Left ventricle myocardium inferior (tissue), 1 donor: ENCODE results near the gene FBXO39. TPM values are rescaled to one million over a fixed set of nuclear protein-coding genes. Genes with fewer than 3 reads are reported as not detected.

Experiments
- DNase-seq: peaks from one replicate; pipeline ENCODE4 v3.0.0-alpha.2; 2020
- H3K27ac ChIP-seq: fragments of 200-600 bp; replicated peaks from 2 replicates; pipeline ENCODE4 v1.8.0; 2021
- H3K27me3 ChIP-seq: fragments of 200-600 bp; 2 replicates; pipeline ENCODE4 v1.8.0; 2021; ENCODE audit warnings: low read depth
- H3K36me3 ChIP-seq: fragments of 200-600 bp; 2 replicates; pipeline ENCODE4 v1.8.0; 2021
- H3K4me1 ChIP-seq: fragments of 200-600 bp; 2 replicates; pipeline ENCODE4 v1.8.0; 2021
- H3K4me3 ChIP-seq: fragments of 200-600 bp; 2 replicates; pipeline ENCODE4 v1.8.0; 2021; ENCODE audit warnings: mild to moderate bottlenecking, moderate library complexity
- H3K9me3 ChIP-seq: fragments of 200-600 bp; replicated peaks from 2 replicates; pipeline ENCODE4 v1.8.0; 2021
- intact Hi-C: fragments of 100-400 bp; cut with micrococcal nuclease; formaldehyde crosslinking; loops from one replicate; pipeline ENCODE4 v1.11.0; 2022
- total RNA-seq: library from RNA; stranded (reverse); fragmentation: NEBNext Ultra II Directional; extraction: Animal tissue kit (Norgen Biotek cat#: 25700); gene quantifications from one replicate; pipeline ENCODE4 v1.2.1, GENCODE V29; 2021
- TF ChIP-seq, protein P1 (sequence below): fragments of 200-600 bp; IDR thresholded peaks from 2 replicates; pipeline ENCODE4 v1.8.0; 2021; ENCODE audit warnings: antibody characterized with exemption, mild to moderate bottlenecking, borderline replicate concordance
- donor health status: DM: no; HTN: yes; CAD: no; lungs with severe emphysema.

The FBXO39 gene
- total RNA-seq, 1 donor from 2014 or later = not detected

- intact Hi-C loops = no loop called here
- peak overlapping the region; percentile 95 for H3K27ac ChIP-seq
- peak overlapping the region; percentile 12 for H3K4me3 ChIP-seq
- H3K27me3 ChIP-seq = peaks cover 8% of the 10 kb centered on the region
- H3K4me1 ChIP-seq = peaks cover 63% of the 10 kb centered on the region
- no peaks in the 10 kb centered on the region for H3K36me3 ChIP-seq
- no peaks in the 10 kb centered on the region for H3K9me3 ChIP-seq
- peak; percentile 66 for DNase-seq
- TF ChIP-seq, protein P1, sequence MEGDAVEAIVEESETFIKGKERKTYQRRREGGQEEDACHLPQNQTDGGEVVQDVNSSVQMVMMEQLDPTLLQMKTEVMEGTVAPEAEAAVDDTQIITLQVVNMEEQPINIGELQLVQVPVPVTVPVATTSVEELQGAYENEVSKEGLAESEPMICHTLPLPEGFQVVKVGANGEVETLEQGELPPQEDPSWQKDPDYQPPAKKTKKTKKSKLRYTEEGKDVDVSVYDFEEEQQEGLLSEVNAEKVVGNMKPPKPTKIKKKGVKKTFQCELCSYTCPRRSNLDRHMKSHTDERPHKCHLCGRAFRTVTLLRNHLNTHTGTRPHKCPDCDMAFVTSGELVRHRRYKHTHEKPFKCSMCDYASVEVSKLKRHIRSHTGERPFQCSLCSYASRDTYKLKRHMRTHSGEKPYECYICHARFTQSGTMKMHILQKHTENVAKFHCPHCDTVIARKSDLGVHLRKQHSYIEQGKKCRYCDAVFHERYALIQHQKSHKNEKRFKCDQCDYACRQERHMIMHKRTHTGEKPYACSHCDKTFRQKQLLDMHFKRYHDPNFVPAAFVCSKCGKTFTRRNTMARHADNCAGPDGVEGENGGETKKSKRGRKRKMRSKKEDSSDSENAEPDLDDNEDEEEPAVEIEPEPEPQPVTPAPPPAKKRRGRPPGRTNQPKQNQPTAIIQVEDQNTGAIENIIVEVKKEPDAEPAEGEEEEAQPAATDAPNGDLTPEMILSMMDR = no peak
Measured at GRCh38 chr17:6753006-6753445, 23.0 kb upstream of the FBXO39 start.

DNA sequence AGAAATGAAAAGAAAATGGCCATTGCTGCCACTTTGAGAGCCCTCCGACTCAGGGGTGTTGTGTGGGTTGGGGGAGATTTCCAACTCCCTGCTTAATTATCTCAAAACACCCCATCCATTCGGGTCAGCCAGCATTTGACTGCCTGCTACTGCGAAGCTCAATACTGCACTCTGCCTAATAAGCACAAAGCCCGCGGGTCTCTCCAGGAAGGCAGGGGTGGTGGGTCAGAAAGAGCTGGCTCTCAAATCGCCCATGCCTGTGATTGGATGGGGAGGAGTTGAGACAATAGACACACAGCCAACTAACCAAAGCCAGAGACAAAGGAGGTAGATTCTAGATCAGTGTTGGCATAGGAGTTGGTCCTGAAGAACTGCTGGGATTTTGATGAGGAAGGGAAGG is 22.5 kb upstream of the FBXO39 start:
- H3K4me3 ChIP-seq = peak overlapping the region; percentile 12

GRCh38 chr17:6755281-6755680 is 20.7 kb upstream of the FBXO39 start:
- TF ChIP-seq, protein P1 = no peak
- DNase-seq = peak; percentile 76
- Histone ChIP-seq H3K9me3 (no peaks in the 10 kb centered on the region), H3K4me3 (peak overlapping the region; percentile 73), H3K36me3 (peaks cover 15% of the 10 kb centered on the region), H3K27ac (peak overlapping the region; percentile 95), H3K27me3 (peaks cover 8% of the 10 kb centered on the region), H3K4me1 (peaks cover 69% of the 10 kb centered on the region)
- intact Hi-C loops = no loop called here

More for the DNA sequence above, 22.5 kb upstream of the FBXO39 start:
- H3K9me3 ChIP-seq = no peaks in the 10 kb centered on the region
- peaks cover 8% of the 10 kb centered on the region for H3K27me3 ChIP-seq
- H3K27ac ChIP-seq = peak overlapping the region; percentile 95
- intact Hi-C loops = no loop called here
- peaks cover 66% of the 10 kb centered on the region for H3K4me1 ChIP-seq
- no peaks in the 10 kb centered on the region for H3K36me3 ChIP-seq
- TF ChIP-seq, protein P1 = no peak
- DNase-seq = no peak

DNA sequence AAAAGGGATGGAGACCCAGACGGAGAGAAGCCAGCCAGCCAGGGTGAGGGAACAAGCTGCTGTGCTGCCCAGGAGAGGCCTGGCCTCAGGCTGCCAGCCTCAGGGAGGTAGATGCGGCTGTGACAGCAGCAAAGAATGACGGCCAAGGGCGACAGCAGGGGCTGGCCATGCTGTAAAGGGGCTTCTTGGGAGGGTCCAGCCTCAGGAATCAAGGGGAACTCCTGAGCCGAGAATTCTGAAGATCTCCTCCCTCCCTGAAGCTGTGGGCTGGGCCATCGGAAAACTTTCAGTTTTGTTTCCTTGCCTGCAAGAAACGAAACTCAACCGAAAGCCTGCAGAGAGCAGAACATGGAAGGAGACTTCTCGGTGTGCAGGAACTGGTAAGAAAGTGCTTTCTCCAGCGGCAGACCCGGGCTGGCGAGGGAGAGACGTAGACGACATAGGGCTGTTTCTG is 20.3 kb upstream of the FBXO39 start, which contains the start of gene XAF1:
Gene XAF1, plus strand, starts transcription at position 316 of the 454 bp plus-strand sequence. Its CDS starts 33 bp downstream, at position 349.
- intact Hi-C loops = no loop called here
- peak; percentile 26 for DNase-seq
- peak within 1 kb of the TSS; percentile 95 for H3K27ac ChIP-seq
- peak within 1 kb of the TSS; percentile 73 for H3K4me3 ChIP-seq
- peaks cover 69% of the 10 kb centered on the region for H3K4me1 ChIP-seq
- H3K36me3 ChIP-seq = peaks cover 20% of the 10 kb centered on the region
- peaks cover 8% of the 10 kb centered on the region for H3K27me3 ChIP-seq
- H3K9me3 ChIP-seq = no peaks in the 10 kb centered on the region
- TF ChIP-seq, protein P1 = no peak

DNA sequence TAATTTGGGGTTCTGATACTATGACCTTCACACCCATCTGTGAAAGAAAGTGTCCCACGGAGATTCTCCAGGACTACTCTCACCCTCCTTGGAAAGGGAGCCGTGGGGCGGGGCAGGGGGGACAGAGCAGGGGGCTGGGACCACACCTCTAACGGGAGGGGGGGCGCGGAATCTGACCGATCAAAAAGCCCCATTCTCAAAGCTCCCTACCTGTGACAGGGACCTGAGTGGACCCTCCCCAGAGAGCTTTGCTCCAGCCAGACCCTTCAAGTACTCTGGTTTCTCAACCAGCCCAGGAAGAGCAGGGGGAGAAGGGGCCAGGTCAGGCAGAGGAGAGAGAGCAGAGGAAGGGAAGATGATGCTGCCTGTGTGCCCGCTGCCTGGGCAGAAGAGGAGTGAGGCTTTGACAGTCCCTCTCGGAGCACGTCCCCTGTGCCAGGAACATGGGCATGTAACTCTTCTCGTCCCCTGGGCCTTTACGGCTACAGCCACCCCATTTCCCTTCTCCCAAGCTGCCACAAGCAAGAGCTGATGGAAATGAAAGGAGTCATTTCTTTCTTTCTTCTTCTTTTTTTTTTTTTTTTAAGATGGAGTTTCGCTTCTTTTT is 19.5 kb upstream of the FBXO39 start:
- TF ChIP-seq, protein P1 = no peak
- peaks cover 28% of the 10 kb centered on the region for H3K36me3 ChIP-seq
- H3K9me3 ChIP-seq = no peaks in the 10 kb centered on the region
- no peak for DNase-seq
- H3K4me3 ChIP-seq = peak overlapping the region; percentile 73
- H3K27ac ChIP-seq = peak overlapping the region; percentile 95
- intact Hi-C loops = no loop called here
- peaks cover 67% of the 10 kb centered on the region for H3K4me1 ChIP-seq
- H3K27me3 ChIP-seq = peaks cover 8% of the 10 kb centered on the region
